ENCODE results near the gene DENND1A.
"Not testable (repeated sequence)": the region's sequence is repeated elsewhere in the genome, so short reads cannot be mapped to it uniquely, and the experiment has no call there.

The DENND1A gene

GRCh38 chr9:123761905-123762605, 167.9 kb downstream of the DENND1A start:
- no peak for DNase-seq

- DNase-seq: peak in 1 of 2 donors; percentile 13
These were observed 172.0 kb downstream of the DENND1A start for GRCh38 chr9:123757960-123758359.

- DNase-seq: no peak
These were observed 172.4 kb downstream of the DENND1A start for GRCh38 chr9:123757547-123757946.

- peak in 1 of 2 donors; percentile 37 for DNase-seq
These were observed 173.3 kb downstream of the DENND1A start for GRCh38 chr9:123756484-123757106.

- DNase-seq: no peak
These were observed 176.2 kb downstream of the DENND1A start for GRCh38 chr9:123753669-123754258.

GRCh38 chr9:123753016-123753415, 176.9 kb downstream of the DENND1A start:
- no peak for DNase-seq

GRCh38 chr9:123749580-123750202, 180.2 kb downstream of the DENND1A start:
- DNase-seq: peak; percentile 59 to 74

- no peak for DNase-seq
These were observed 183.2 kb downstream of the DENND1A start for GRCh38 chr9:123746765-123747164.

- no peak for DNase-seq
These were observed 184.0 kb downstream of the DENND1A start for GRCh38 chr9:123745933-123746332.

- no peak for DNase-seq
These were observed 184.5 kb downstream of the DENND1A start for GRCh38 chr9:123745451-123745850.

- no peak for DNase-seq
These were observed 186.2 kb downstream of the DENND1A start for GRCh38 chr9:123743737-123744136.

- DNase-seq: no peak
These were observed 187.7 kb downstream of the DENND1A start for GRCh38 chr9:123742009-123742767.

GRCh38 chr9:123741214-123741613, 188.7 kb downstream of the DENND1A start:
- peak in 1 of 2 donors; percentile 26 for DNase-seq

GRCh38 chr9:123739902-123740301, 190.0 kb downstream of the DENND1A start:
- DNase-seq: no peak

GRCh38 chr9:123739387-123739786, 190.5 kb downstream of the DENND1A start:
- DNase-seq: no peak

GRCh38 chr9:123738648-123739047, 191.3 kb downstream of the DENND1A start:
- no peak for DNase-seq

GRCh38 chr9:123735376-123735775, 194.6 kb downstream of the DENND1A start:
- no peak for DNase-seq

GRCh38 chr9:123728571-123728970, 201.4 kb downstream of the DENND1A start:
- not testable (repeated sequence) for DNase-seq

GRCh38 chr9:123727332-123727731, 202.6 kb downstream of the DENND1A start:
- DNase-seq: no peak

- DNase-seq: no peak
These were observed 204.5 kb downstream of the DENND1A start for GRCh38 chr9:123725389-123725788.

GRCh38 chr9:123724211-123724796, 205.6 kb downstream of the DENND1A start:
- peak; percentile 16 to 22 for DNase-seq

- DNase-seq: no peak
These were observed 206.6 kb downstream of the DENND1A start for GRCh38 chr9:123723135-123723875.
